Endothelial cell of umbilical vein (primary cell): ENCODE data around the gene PTPN6. TPM values are rescaled to one million over a fixed set of nuclear protein-coding genes. Genes with fewer than 3 reads are reported as not detected.

Source experiments
- BruUV-seq: library from RNA; stranded (reverse); fragments of 400-500 nt; replicated peaks from 2 replicates; lab custom pipeline; 2021; lab: Mats Ljungman, UMichigan
- CTCF ChIA-PET: fragments of 300-600, 350-600 bp; sonication (Branson Sonifier 250); formaldehyde crosslinking; loops from one replicate; lab custom pipeline; 2021; ENCODE audit warnings: antibody characterized with exemption, inconsistent platforms; lab: Charles Lee
- POLR2A ChIA-PET: fragments of 300-600, 350-600 bp; sonication (Branson Sonifier 250); formaldehyde crosslinking; loops from one replicate; lab custom pipeline; 2021; ENCODE audit warnings: antibody characterized with exemption, inconsistent platforms; lab: Charles Lee
- DNase-seq: peaks from one replicate; pipeline ENCODE4 v3.0.0-alpha.2; 2011; ENCODE audit warnings: low read depth, low spot score
- FAIRE-seq: peaks from 2 replicates; lab custom pipeline; 2011; peaks lifted over from hg19 to GRCh38; lab: Jason Lieb, UNC
- H2AFZ ChIP-seq: 2 replicates; pipeline ENCODE4 v1.6.0; 2012; ENCODE audit warnings: low read depth, low read length, control low read depth, inconsistent platforms
- H3K27ac ChIP-seq: 2 replicates; pipeline ENCODE4 v1.5.1; 2011; ENCODE audit warnings: low read depth, mild to moderate bottlenecking, control low read depth, low read length, moderate library complexity; ENCODE audit not compliant: insufficient read depth
- H3K27me3 ChIP-seq, 2 experiments: 2 replicates each; pipeline versions ENCODE4 v1.6.0 to v1.6.1; 2011; ENCODE audit warnings: low read length in 2 of 2, mixed read lengths in 1 of 2; ENCODE audit not compliant: control insufficient read depth in 2 of 2, insufficient read depth in 2 of 2
- H3K36me3 ChIP-seq, 2 experiments: 2 replicates in 1 of 2; 3 replicates in 1 of 2; pipeline ENCODE4 v1.5.1; 2011; ENCODE audit warnings: low read length in 2 of 2, mild to moderate bottlenecking in 1 of 2, moderate library complexity in 1 of 2; ENCODE audit not compliant: control insufficient read depth in 2 of 2, insufficient read depth in 2 of 2; ENCODE audit errors: extremely low read depth in 1 of 2
- H3K4me1 ChIP-seq: 3 replicates; pipeline ENCODE4 v1.5.1; 2011; ENCODE audit warnings: mild to moderate bottlenecking, low read length; ENCODE audit not compliant: control insufficient read depth, insufficient read depth; ENCODE audit errors: extremely low read depth
- H3K4me2 ChIP-seq: 2 replicates; pipeline ENCODE4 v1.6.1; 2011; ENCODE audit warnings: low read length, control low read depth, mixed read lengths; ENCODE audit not compliant: insufficient read depth
- H3K4me3 ChIP-seq, 3 experiments: fragments of 200-600 bp in 1 of 3; sonication (generic), shearing (Covaris generic) in 1 of 3; replicated peaks in 1 of 3; 2 replicates each; pipeline ENCODE4 v1.5.1; 2011 to 2016; ENCODE audit warnings: control low read depth in 3 of 3, low read length in 3 of 3, mild to moderate bottlenecking in 2 of 3, inconsistent platforms in 1 of 3, low read depth in 1 of 3, moderate library complexity in 1 of 3; ENCODE audit not compliant: insufficient read depth in 1 of 3
- H3K79me2 ChIP-seq: 2 replicates; pipeline ENCODE4 v1.6.0; 2012; ENCODE audit warnings: low read length, inconsistent platforms; ENCODE audit not compliant: control insufficient read depth, insufficient read depth
- H3K9ac ChIP-seq: replicated peaks from 2 replicates; pipeline ENCODE3; 2011; ENCODE audit warnings: low read length, control low read depth; ENCODE audit not compliant: insufficient read depth; ENCODE audit errors: extremely low read depth
- H3K9me1 ChIP-seq: replicated peaks from 3 replicates; pipeline ENCODE4 v1.6.0; 2011; ENCODE audit warnings: mild to moderate bottlenecking, low read length; ENCODE audit not compliant: control insufficient read depth, insufficient read depth; ENCODE audit errors: extremely low read depth
- H3K9me3 ChIP-seq: replicated peaks from 2 replicates; pipeline ENCODE4 v1.5.1; 2012; ENCODE audit warnings: low read length, inconsistent platforms; ENCODE audit not compliant: control insufficient read depth, insufficient read depth
- H4K20me1 ChIP-seq: replicated peaks from 2 replicates; pipeline ENCODE3; 2011; ENCODE audit warnings: mild to moderate bottlenecking, low read length; ENCODE audit not compliant: control insufficient read depth, insufficient read depth; ENCODE audit errors: extremely low read depth
- EZH2 ChIP-seq: IDR thresholded peaks from 2 replicates; pipeline ENCODE4 v1.6.1; 2012; ENCODE audit warnings: borderline replicate concordance, low read depth, mild to moderate bottlenecking, moderate library complexity, low read length, inconsistent platforms; ENCODE audit not compliant: severe bottlenecking
- FOS ChIP-seq: IDR thresholded peaks from 2 replicates; pipeline ENCODE4 v1.6.1; 2011; ENCODE audit warnings: mild to moderate bottlenecking, low read length, moderate library complexity, borderline replicate concordance; ENCODE audit not compliant: insufficient read depth
- GATA2 ChIP-seq: IDR thresholded peaks from 2 replicates; pipeline ENCODE4 v1.7.0; 2011; ENCODE audit warnings: low read depth, mild to moderate bottlenecking, moderate library complexity, mixed read lengths, low read length; ENCODE audit not compliant: insufficient read length, insufficient read depth
- JUN ChIP-seq: IDR thresholded peaks from 2 replicates; pipeline ENCODE4 v1.6.1; 2011; ENCODE audit warnings: borderline replicate concordance, low read depth; ENCODE audit not compliant: insufficient read length, insufficient read depth
- MYC ChIP-seq: IDR thresholded peaks from one replicate; pipeline ENCODE4 v1.6.1; 2011; ENCODE audit warnings: mild to moderate bottlenecking, low read depth, low read length
- POLR2A ChIP-seq: IDR thresholded peaks from 2 replicates; pipeline ENCODE4 v1.6.1; 2012; ENCODE audit warnings: low read depth, mild to moderate bottlenecking, control low read depth, low read length
- POLR2AphosphoS5 ChIP-seq: IDR thresholded peaks from 2 replicates; pipeline ENCODE4 v1.6.1; 2012; ENCODE audit warnings: low read depth, mild to moderate bottlenecking, control low read depth, low read length, moderate library complexity; ENCODE audit not compliant: insufficient read depth
- dilution Hi-C: fragments of 300-500 bp; cut with MboI; formaldehyde crosslinking; loops from one replicate; pipeline ENCODE4 v1.15.0; 2019; ENCODE audit warnings: low sequenced_read_pairs; ENCODE audit not compliant: extremely low pct_ligation_motif_present
- intact Hi-C: fragments of 100-400 bp; cut with micrococcal nuclease; formaldehyde crosslinking; loops from one replicate; pipeline ENCODE4 v1.10.0; 2022
- polyA plus RNA-seq, 4 experiments: library from polyadenylated mRNA; depleted of rRNA in 3 of 4; stranded (reverse) in 3 of 4; unstranded in 1 of 4; fragments of >200 nt; gene quantifications; 2 replicates each; pipeline versions ENCODE4 v1.2.1 to v1.2.3, GENCODE V29; 2011 to 2012; ENCODE audit warnings: missing spikeins in 1 of 4
- total RNA-seq: library from RNA; stranded (reverse); gene quantifications from 2 replicates; pipeline ENCODE4 v1.2.3, GENCODE V29; 2021
- TF ChIP-seq, protein P1 (sequence below), 2 donors: IDR thresholded peaks; 1 replicate in 1 of 2; 2 replicates in 1 of 2; pipeline ENCODE4 v1.5.1; 2011; ENCODE audit warnings: low read length in 2 of 2, mild to moderate bottlenecking in 2 of 2, moderate library complexity in 2 of 2, control low read depth in 1 of 2, inconsistent platforms in 1 of 2, low read depth in 1 of 2; ENCODE audit not compliant: insufficient read depth in 1 of 2; ENCODE audit errors: extremely low read depth in 1 of 2
- TF ChIP-seq, protein P2 (sequence below): IDR thresholded peaks from 2 replicates; pipeline ENCODE4 v1.6.1; 2011; ENCODE audit not compliant: insufficient read depth, insufficient read length

PTPN6 gene
- total and polyA plus RNA-seq, 2 donors (not counting 3 experiments of a cell fraction or from before 2014, with no cell fraction given), result 0.25 to 1.6 TPM

DNA sequence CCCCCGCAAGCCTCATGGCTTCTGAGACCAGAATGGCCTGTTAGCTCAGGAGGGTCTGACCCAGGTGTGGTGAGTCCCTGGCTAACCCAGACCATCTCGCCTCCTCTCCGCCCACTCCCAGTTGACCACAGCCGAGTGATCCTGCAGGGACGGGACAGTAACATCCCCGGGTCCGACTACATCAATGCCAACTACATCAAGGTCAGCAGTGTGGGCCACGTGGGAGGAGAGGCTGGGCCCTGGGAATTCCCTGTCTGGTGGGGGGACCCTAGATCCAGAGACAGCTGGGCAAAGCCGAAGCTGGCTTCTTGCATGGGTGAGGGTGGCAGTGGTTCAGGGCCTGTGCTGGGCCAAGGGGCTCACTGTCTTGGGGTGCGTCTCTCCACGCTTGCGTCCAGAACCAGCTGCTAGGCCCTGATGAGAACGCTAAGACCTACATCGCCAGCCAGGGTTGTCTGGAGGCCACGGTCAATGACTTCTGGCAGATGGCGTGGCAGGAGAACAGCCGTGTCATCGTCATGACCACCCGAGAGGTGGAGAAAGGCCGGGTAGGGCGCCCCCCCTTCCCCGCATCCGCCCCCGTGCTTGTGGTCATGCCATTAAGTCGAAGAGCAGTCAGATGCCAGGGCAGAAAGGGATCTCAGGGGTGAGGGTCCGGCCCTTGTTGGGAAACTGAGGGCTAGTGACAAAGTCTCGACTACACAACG is 5.0 kb downstream of the PTPN6 start:
- no peaks in the 10 kb centered on the region for H4K20me1 ChIP-seq
- H3K36me3 ChIP-seq, result no peaks in the 10 kb centered on the region
- no peak overlapping the region for H3K4me2 ChIP-seq
- dilution Hi-C loops, result no loop called here
- CTCF ChIA-PET, result interaction anchor here (1.0 to 2.2 kb wide), 3 partner anchors 9 to 12 kb away, joined by 4 to 12 read pairs (median 7); partner anchors contain the start of genes C12orf57 and RNU7-1
- FAIRE-seq, result no peak
- no peaks in the 10 kb centered on the region for H3K79me2 ChIP-seq
- intact Hi-C loops, result no loop called here
- TF ChIP-seq POLR2AphosphoS5, result no peak
- no peak for TF ChIP-seq FOS
- TF ChIP-seq, protein P1, sequence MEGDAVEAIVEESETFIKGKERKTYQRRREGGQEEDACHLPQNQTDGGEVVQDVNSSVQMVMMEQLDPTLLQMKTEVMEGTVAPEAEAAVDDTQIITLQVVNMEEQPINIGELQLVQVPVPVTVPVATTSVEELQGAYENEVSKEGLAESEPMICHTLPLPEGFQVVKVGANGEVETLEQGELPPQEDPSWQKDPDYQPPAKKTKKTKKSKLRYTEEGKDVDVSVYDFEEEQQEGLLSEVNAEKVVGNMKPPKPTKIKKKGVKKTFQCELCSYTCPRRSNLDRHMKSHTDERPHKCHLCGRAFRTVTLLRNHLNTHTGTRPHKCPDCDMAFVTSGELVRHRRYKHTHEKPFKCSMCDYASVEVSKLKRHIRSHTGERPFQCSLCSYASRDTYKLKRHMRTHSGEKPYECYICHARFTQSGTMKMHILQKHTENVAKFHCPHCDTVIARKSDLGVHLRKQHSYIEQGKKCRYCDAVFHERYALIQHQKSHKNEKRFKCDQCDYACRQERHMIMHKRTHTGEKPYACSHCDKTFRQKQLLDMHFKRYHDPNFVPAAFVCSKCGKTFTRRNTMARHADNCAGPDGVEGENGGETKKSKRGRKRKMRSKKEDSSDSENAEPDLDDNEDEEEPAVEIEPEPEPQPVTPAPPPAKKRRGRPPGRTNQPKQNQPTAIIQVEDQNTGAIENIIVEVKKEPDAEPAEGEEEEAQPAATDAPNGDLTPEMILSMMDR (IDR thresholded peaks at IDR 0.05; ENCODE audit: extremely low read depth in 1 of 2, insufficient read depth in 1 of 2, low read depth in 1 of 2, low read length in 2 of 2), result no peak
- TF ChIP-seq POLR2A, result no peak
- TF ChIP-seq, protein P2, sequence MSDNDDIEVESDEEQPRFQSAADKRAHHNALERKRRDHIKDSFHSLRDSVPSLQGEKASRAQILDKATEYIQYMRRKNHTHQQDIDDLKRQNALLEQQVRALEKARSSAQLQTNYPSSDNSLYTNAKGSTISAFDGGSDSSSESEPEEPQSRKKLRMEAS, result no peak
- no peak for TF ChIP-seq JUN
- TF ChIP-seq GATA2, result no peak
- no peak for TF ChIP-seq MYC
- TF ChIP-seq EZH2, result no peak
- H3K27me3 ChIP-seq, result no peaks in the 10 kb centered on the region
- H3K9me1 ChIP-seq, result no peaks in the 10 kb centered on the region
- no peaks in the 10 kb centered on the region for H3K9me3 ChIP-seq
- H3K4me3 ChIP-seq, result no peak overlapping the region
- H2AFZ ChIP-seq, result no peak overlapping the region
- no peak for DNase-seq
- peaks cover 24% of the 10 kb centered on the region for H3K4me1 ChIP-seq
- POLR2A ChIA-PET, result no interaction called here
- H3K9ac ChIP-seq, result no peak overlapping the region
- BruUV-seq, result no TSS peak
- no peak overlapping the region for H3K27ac ChIP-seq
